ENCODE data around the gene GSTT4. TPM values are rescaled to one million over a fixed set of nuclear protein-coding genes. Genes with fewer than 3 reads are reported as not detected.
"Not testable (repeated sequence)": the region's sequence is repeated elsewhere in the genome, so short reads cannot be mapped to it uniquely, and the experiment has no call there.

The GSTT4 gene
- total RNA-seq, 1 donor from 2014 or later = not detected

DNA sequence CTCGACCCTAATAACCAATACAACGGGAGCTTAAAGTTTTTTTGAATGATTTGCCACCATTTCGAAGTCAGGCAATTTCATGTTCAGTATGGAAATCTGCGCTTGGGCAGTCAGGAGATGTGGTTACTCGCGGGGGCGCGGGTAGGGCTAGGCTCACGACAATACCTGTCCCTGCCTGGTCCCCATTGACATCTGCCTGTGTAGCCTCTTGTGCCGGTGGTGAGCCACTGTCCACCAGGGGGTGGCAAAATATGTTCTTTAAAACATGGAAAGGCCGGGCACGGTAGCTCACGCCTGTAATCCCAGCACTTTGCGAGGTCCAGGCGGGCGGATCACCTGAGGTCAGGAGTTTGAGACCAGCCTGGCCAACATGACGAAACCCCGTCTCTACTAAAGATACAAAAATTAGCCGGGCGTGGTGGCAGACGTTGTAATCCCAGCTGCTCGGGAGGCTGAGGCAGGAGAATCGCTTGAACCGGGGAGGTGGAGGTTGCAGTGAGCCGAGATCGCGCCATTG is 30.4 kb downstream of the GSTT4 start:
- H3K4me3 Mint-ChIP-seq = not testable (repeated sequence)

DNA sequence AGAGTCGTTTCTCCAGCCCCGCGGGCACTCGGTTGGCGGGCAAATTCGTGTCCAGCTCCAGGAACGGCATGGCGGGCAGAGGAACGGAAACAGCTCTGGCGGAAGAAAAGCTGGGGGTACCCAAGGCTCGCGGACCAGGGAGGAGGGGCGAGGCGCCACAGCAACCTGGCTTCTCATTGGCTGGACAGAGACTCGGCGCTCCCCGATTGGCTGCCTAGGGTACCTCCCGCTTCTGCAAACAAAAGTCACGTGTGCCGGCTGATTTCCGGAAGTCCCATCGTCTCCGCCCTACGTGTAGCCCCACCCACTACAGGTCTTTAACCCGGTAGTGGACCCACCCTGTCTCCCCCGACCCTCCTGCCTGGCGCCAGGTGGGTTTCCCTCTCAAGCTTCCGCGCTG is 30.9 kb downstream of the GSTT4 start, which contains the start of gene DDT:
DDT (minus strand) TSS at position 97 of the 400 bp plus-strand sequence; CDS start at position 70, 27 bp downstream.
- not testable (repeated sequence) for H3K27ac Mint-ChIP-seq; H3K9me3 Mint-ChIP-seq; DNase-seq (ENCODE audit: extremely low spot score, unreplicated experiment); H3K27me3 Mint-ChIP-seq; H3K4me1 Mint-ChIP-seq (ENCODE audit: unreplicated experiment); H3K4me3 Mint-ChIP-seq
- peaks cover 12% of the 10 kb centered on the region for H3K36me3 Mint-ChIP-seq

More for the DNA sequence above, 30.4 kb downstream of the GSTT4 start:
- TF ChIP-seq, protein P1, sequence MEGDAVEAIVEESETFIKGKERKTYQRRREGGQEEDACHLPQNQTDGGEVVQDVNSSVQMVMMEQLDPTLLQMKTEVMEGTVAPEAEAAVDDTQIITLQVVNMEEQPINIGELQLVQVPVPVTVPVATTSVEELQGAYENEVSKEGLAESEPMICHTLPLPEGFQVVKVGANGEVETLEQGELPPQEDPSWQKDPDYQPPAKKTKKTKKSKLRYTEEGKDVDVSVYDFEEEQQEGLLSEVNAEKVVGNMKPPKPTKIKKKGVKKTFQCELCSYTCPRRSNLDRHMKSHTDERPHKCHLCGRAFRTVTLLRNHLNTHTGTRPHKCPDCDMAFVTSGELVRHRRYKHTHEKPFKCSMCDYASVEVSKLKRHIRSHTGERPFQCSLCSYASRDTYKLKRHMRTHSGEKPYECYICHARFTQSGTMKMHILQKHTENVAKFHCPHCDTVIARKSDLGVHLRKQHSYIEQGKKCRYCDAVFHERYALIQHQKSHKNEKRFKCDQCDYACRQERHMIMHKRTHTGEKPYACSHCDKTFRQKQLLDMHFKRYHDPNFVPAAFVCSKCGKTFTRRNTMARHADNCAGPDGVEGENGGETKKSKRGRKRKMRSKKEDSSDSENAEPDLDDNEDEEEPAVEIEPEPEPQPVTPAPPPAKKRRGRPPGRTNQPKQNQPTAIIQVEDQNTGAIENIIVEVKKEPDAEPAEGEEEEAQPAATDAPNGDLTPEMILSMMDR (conservative IDR thresholded peaks at IDR 0.05) = peak; percentile 21
- not testable (repeated sequence) for H3K36me3 Mint-ChIP-seq; H3K9me3 Mint-ChIP-seq; H3K27ac Mint-ChIP-seq; H3K4me1 Mint-ChIP-seq (ENCODE audit: unreplicated experiment); DNase-seq (ENCODE audit: extremely low spot score, unreplicated experiment); H3K27me3 Mint-ChIP-seq

- not testable (repeated sequence) for DNase-seq (ENCODE audit: extremely low spot score, unreplicated experiment); H3K4me1 Mint-ChIP-seq (ENCODE audit: unreplicated experiment); H3K4me3 Mint-ChIP-seq; H3K27me3 Mint-ChIP-seq; H3K9me3 Mint-ChIP-seq; H3K27ac Mint-ChIP-seq
- H3K36me3 Mint-ChIP-seq = peaks cover 15% of the 10 kb centered on the region
Observed at GRCh38 chr22:23971927-23972326, 33.3 kb downstream of the GSTT4 start.

DNA sequence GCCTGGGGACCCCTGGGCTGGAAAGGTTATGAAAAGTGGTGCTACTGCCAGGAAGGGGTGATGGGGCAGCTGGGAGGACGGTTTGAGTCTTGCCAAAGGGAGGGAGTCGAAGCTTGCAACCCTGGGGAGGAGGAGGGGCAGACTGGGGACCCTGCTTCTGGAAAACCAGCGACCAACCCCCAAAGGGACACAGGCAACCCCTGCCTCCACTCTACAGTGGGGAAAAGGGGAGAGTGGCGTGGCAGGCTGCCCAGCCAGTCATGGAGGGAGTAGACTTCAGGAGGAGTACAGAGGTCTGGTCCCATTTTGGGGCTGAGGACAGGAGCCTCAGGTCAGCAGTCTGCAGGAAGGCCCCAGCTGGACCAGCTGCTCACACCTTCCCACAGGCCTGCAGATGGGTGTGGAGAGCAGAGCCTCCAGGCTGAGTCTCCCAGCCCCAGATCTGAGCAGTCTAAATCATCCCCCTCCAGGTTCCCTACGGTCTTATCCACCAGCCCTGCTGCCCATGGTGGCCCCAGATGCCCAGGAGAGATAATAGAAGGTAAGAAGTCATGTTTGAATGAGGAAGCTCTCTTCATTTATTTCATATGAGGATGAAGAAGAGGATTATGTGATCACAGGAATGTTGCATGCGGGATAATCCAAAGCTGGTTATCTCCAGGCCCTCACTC is 34.3 kb downstream of the GSTT4 start:
- no peaks in the 10 kb centered on the region for H3K27me3 Mint-ChIP-seq
- peak overlapping the region; percentile 10 for H3K4me3 Mint-ChIP-seq
- peaks cover 15% of the 10 kb centered on the region for H3K36me3 Mint-ChIP-seq

DNA sequence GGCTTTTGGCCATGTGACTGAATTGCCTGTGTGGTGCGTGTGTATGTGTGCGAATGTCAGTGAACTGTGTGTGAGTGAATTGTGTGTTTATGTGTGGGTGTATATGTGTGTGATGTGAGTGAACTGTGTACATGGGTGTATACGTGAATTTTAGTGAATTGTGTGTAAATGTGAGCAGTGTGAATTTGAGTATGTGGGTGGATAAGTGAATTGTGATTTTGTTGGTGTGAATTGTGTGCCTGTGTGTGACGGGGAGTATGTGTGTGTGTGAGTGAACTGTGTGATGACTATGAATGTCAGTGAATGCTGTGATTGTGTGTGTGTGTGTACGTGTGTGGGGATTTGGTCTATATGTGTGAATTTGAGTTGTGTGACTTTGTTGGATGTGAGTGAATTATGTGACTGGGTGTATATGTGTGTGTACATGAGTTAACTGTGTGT is 35.0 kb downstream of the GSTT4 start:
- H3K9me3 Mint-ChIP-seq = no peaks in the 10 kb centered on the region
- no peaks in the 10 kb centered on the region for H3K27me3 Mint-ChIP-seq
- TF ChIP-seq, protein P1 (conservative IDR thresholded peaks at IDR 0.05) = no peak
- DNase-seq (ENCODE audit: extremely low spot score, unreplicated experiment) = no peak
- H3K4me1 Mint-ChIP-seq (ENCODE audit: unreplicated experiment) = no peaks in the 10 kb centered on the region
- peaks cover 15% of the 10 kb centered on the region for H3K36me3 Mint-ChIP-seq
- H3K4me3 Mint-ChIP-seq = peak overlapping the region; percentile 10
- peak overlapping the region; percentile 1 for H3K27ac Mint-ChIP-seq

More for the DNA sequence above, 34.3 kb downstream of the GSTT4 start:
- TF ChIP-seq, protein P1 (conservative IDR thresholded peaks at IDR 0.05) = no peak
- Mint-ChIP-seq H3K9me3 (no peaks in the 10 kb centered on the region), H3K27ac (no peak overlapping the region), H3K4me1 (ENCODE audit: unreplicated experiment) (no peaks in the 10 kb centered on the region)
- no peak for DNase-seq (ENCODE audit: extremely low spot score, unreplicated experiment)

DNA sequence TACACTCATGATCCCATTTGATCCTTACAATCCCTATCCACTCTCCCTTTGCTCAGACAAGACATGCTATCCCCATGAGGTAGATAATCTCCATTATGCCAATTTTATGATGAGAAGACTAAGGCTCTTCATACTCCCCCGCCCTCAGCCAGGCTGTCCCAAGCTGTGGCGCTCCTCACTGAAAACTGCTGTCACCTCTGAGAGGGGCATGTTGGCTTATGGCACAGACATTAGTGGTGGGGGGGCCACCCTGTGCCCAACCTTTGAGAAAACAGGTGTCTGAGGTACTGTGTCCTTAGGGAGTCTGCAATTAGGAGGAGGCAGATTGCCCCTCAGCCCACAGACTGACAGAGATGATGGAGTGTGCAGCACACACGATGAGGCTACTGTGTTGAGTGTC is 36.2 kb downstream of the GSTT4 start:
- H3K9me3 Mint-ChIP-seq = no peaks in the 10 kb centered on the region
- no peaks in the 10 kb centered on the region for H3K27me3 Mint-ChIP-seq
- no peak overlapping the region for H3K27ac Mint-ChIP-seq
- DNase-seq (ENCODE audit: extremely low spot score, unreplicated experiment) = no peak
- no peaks in the 10 kb centered on the region for H3K4me1 Mint-ChIP-seq (ENCODE audit: unreplicated experiment)
- TF ChIP-seq, protein P1 (conservative IDR thresholded peaks at IDR 0.05) = no peak
- no peak overlapping the region for H3K4me3 Mint-ChIP-seq
- H3K36me3 Mint-ChIP-seq = peaks cover 15% of the 10 kb centered on the region

DNA sequence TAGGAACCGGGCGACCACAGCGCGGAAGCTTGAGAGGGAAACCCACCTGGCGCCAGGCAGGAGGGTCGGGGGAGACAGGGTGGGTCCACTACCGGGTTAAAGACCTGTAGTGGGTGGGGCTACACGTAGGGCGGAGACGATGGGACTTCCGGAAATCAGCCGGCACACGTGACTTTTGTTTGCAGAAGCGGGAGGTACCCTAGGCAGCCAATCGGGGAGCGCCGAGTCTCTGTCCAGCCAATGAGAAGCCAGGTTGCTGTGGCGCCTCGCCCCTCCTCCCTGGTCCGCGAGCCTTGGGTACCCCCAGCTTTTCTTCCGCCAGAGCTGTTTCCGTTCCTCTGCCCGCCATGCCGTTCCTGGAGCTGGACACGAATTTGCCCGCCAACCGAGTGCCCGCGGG is 38.7 kb downstream of the GSTT4 start, which contains the start of gene DDTL:
DDTL (plus strand) TSS at position 321 of the 400 bp plus-strand sequence; CDS start at position 348, 27 bp downstream.
- not testable (repeated sequence) for H3K4me1 Mint-ChIP-seq (ENCODE audit: unreplicated experiment); H3K9me3 Mint-ChIP-seq; H3K4me3 Mint-ChIP-seq; DNase-seq (ENCODE audit: extremely low spot score, unreplicated experiment); H3K27ac Mint-ChIP-seq; H3K27me3 Mint-ChIP-seq
- H3K36me3 Mint-ChIP-seq = peaks cover 15% of the 10 kb centered on the region

GRCh38 chr22:23966094-23966493 is 39.2 kb downstream of the GSTT4 start:
- not testable (repeated sequence) for H3K27me3 Mint-ChIP-seq; H3K4me1 Mint-ChIP-seq (ENCODE audit: unreplicated experiment); DNase-seq (ENCODE audit: extremely low spot score, unreplicated experiment); H3K27ac Mint-ChIP-seq; H3K4me3 Mint-ChIP-seq; H3K9me3 Mint-ChIP-seq
- H3K36me3 Mint-ChIP-seq = peaks cover 15% of the 10 kb centered on the region

DNA sequence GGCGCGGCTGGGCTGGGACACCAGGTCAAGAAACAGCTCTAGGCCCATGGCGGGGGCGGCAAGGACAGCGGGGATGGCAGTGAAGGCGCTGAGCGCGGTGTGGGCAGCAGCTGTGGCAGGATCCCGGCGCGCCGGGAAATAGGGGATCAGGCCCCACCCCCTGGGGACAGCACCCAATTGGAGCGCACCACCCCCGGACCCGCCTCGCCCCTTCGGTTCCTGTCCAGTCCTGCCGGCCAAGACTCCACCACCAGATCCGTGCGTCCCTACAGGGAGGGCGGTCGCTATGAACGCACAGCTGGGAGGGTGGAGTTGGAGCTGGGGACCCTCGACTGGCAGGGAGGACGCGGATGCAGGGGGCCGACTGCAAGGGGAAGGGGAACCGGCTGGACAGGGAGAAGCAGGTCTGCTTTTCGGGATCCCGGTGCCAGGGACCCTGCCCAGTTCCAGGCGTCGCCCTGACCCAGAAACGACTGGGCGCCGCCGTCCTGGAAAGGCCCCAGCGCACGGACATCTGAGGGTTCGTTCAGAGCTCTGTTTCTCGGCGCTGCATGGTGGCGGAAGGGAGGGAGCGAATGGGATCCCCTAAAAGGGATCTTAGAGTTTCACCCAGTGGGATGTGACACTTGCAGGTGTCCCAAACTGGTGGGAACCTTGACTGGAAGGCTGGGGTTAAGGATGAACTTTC is 44.0 kb downstream of the GSTT4 start, which contains the start of gene GSTT2B:
GSTT2B (minus strand) TSS at position 112 of the 688 bp plus-strand sequence; CDS start at position 48, 64 bp downstream.
- not testable (repeated sequence) for H3K36me3 Mint-ChIP-seq; H3K27me3 Mint-ChIP-seq; H3K4me1 Mint-ChIP-seq (ENCODE audit: unreplicated experiment); DNase-seq (ENCODE audit: extremely low spot score, unreplicated experiment); H3K9me3 Mint-ChIP-seq; H3K4me3 Mint-ChIP-seq; H3K27ac Mint-ChIP-seq
